GM12891 (cell line): Measurements from ENCODE around the gene ADAM15.
A peak's percentile ranks its signal among the peaks of the same experiment; 100 is the strongest.

ENCODE experiments used
- POLR2A ChIP-seq: IDR thresholded peaks from 2 replicates; pipeline ENCODE4 v1.6.1; 2011; ENCODE audit warnings: low read depth, low read length, control low read depth
- POLR2AphosphoS5 ChIP-seq: IDR thresholded peaks from 2 replicates; pipeline ENCODE4 v1.6.1; 2011; ENCODE audit warnings: low read depth, low read length, control low read depth
- SPI1 ChIP-seq: IDR thresholded peaks from 2 replicates; pipeline ENCODE4 v1.6.1; 2011; ENCODE audit warnings: low read depth, low read length, control low read depth
- TAF1 ChIP-seq: IDR thresholded peaks from 2 replicates; pipeline ENCODE4 v1.6.1; 2011; ENCODE audit warnings: low read depth, low read length, control low read depth

DNA sequence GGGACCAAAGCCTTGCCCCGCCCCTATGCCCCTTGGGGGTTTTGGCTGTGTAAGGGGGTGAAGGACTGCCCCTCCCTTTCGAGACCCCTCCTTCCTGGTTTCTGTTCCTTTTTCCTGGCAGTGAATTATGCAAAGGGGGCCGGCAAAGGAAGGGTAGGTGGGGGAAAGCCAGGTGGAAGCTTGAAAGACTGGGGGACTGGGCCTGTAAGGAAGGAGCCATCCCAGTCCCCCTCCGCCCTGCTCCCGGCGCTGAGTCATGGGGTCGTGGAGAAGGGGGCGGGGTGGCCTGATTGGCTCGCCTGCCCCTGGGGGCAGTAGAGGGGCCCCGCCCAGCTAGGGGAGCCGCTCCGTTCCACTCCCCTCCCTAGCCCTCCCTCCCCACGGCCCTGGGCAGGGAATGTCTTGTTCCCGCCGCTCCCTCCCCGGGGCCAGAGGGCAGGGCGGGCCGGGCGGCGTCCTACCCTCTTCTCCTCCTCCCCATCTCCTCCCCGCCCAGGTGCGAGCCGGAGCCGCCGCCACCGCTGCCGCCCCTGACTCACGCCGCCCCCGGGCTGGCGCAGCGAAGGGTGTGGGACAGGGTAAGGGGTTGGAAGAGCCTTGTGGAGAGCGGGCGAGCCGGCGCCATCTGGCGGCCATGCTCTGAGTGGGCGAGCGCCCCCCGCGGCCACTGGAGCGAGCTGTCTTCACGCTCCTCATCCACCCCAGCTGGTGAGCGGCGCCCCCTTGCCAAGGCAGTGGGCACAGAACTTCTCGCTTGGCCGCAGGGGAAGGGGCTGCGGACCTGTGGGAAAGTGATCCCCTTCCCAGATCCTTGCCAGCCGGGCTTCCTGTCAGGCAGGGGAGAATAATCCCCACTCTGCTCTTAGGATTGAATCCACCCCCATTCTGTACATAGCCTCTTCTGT lies 33.8 kb upstream of the ADAM15 start:
- TF ChIP-seq POLR2AphosphoS5 (no peak), TAF1 (no peak), SPI1 (peak; percentile 90), POLR2A (no peak)
